Measurements from ENCODE around the gene RERE.
A peak's percentile ranks its signal among the peaks of the same experiment; 100 is the strongest.

The RERE gene

DNA sequence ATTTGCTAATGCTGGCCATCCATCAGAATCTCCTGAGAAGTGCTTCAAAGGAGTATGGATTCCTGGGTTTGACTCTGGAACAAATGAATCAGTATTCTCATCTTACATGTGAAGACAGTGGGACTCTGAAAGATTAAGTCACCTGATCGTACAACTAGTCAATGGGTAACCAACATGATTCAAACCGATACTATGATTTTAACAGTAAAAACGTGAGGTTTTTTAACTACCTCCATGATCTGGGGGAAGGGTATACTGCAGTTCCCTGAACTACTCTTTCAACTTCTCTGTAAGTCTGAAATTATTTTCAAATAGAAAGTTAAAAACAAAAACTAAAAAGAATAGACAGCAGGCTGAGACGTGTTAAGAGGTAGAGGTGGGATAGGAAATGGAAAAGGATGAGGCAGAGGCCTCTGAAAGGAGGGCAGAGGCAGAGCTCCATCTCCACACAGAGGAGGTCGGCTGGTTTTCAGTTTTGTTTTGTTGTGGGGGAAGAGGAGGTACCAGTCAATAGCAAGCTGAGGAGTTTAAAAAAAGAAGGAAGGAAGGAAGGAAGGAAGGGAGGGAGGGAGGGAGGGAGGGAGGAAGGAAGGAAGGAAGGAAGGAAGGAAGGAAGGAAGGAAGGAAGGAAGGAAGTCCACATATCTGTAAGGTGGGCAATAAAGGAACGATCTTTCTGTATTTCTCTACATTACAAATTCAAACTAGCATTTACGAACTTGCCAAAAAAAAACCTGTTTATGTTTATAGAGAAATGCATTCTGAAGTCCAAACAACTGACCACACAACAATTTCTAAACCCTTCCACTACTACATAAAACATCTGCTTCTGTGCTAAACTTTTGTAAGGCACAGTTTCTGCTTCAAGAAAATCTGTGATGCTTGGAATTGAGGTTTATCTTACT, 213.1 kb downstream of the RERE start:
- H3K27ac ChIP-seq: peak overlapping the region; percentile 36; the same call in 1 of the 2 replicates
- TF ChIP-seq, protein P1, sequence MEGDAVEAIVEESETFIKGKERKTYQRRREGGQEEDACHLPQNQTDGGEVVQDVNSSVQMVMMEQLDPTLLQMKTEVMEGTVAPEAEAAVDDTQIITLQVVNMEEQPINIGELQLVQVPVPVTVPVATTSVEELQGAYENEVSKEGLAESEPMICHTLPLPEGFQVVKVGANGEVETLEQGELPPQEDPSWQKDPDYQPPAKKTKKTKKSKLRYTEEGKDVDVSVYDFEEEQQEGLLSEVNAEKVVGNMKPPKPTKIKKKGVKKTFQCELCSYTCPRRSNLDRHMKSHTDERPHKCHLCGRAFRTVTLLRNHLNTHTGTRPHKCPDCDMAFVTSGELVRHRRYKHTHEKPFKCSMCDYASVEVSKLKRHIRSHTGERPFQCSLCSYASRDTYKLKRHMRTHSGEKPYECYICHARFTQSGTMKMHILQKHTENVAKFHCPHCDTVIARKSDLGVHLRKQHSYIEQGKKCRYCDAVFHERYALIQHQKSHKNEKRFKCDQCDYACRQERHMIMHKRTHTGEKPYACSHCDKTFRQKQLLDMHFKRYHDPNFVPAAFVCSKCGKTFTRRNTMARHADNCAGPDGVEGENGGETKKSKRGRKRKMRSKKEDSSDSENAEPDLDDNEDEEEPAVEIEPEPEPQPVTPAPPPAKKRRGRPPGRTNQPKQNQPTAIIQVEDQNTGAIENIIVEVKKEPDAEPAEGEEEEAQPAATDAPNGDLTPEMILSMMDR (conservative IDR thresholded peaks at IDR 0.05): no peak
- TF ChIP-seq ZFX (IDR thresholded peaks at IDR 0.05): no peak

DNA sequence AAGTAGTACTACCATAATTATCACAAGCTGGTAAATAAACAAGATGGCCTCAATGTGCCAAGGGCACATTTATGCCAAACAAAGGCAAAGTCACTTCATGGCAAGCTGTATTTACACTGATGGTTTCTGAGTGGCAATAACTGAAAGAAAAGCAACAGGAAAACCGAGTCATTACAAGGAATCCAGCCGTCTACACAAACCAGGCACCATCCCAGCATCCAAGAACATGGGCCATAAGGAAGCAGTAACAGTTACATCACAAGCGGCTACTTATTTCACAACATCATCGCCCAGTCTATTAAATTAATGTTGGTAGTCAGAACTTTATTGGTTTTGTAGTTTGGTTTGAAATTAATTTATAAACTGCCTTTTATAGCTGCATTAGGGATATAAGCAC, 214.2 kb downstream of the RERE start:
- H3K27ac ChIP-seq: no peak overlapping the region
- TF ChIP-seq, protein P1 (conservative IDR thresholded peaks at IDR 0.05): no peak
- TF ChIP-seq ZFX (IDR thresholded peaks at IDR 0.05): no peak

DNA sequence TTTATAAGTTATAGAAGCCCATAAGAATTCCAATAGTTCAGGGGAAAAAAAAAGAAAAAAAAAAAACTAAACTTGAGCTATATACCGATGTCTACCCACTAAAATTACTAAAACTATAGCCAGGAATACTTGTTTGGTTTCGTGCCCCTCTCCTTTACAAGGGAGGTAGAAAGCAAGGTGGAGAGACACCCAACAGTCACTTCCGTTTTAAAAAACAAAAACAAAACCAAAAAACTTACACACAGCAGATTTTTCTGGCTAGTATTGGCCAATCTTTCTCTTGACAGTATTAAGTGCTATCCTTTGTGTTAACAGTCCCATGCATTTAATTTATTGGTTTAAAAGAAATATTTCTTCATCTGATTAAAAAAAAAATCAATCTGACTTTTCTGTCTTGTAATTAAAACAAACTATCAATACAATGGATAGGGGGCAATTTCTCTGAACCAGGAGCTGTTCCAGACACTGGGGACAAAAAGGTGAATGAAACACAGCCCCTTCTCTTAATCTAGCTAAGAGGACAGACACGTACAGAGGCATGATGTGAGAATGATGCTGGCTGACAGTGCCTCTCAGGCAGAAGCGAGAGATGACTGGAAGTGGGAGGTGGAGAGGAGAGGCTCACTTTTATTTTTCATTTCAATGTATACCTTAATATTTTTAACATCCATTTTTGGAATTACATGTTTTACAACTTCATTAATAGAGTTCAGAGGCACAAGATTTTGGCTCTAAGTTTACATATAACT, 214.8 kb downstream of the RERE start:
- no peak overlapping the region for H3K27ac ChIP-seq
- TF ChIP-seq, protein P1 (conservative IDR thresholded peaks at IDR 0.05): no peak; the same call in 1 of the 2 replicates
- no peak for TF ChIP-seq ZFX (IDR thresholded peaks at IDR 0.05)

DNA sequence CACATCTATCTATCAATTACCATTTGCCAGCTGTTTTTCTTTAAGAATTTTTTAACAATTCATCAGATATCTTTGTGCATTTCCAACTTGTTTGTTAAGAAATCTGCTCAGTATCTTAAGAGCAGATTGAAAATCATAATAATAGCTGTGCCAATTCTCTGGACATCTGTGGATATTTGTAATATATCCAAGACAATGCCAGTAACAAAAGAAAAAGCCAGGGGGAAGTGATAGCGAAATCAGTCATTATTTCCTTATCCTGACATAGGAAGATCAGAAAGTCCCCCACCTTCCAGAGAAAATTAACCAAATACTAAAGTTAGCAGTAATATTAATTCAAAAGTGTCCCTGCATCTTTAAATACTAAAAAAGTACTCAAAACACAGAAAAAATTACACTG, 217.1 kb downstream of the RERE start:
- no peak for TF ChIP-seq ZFX (IDR thresholded peaks at IDR 0.05)
- TF ChIP-seq, protein P1 (conservative IDR thresholded peaks at IDR 0.05): no peak
- H3K27ac ChIP-seq: no peak overlapping the region

DNA sequence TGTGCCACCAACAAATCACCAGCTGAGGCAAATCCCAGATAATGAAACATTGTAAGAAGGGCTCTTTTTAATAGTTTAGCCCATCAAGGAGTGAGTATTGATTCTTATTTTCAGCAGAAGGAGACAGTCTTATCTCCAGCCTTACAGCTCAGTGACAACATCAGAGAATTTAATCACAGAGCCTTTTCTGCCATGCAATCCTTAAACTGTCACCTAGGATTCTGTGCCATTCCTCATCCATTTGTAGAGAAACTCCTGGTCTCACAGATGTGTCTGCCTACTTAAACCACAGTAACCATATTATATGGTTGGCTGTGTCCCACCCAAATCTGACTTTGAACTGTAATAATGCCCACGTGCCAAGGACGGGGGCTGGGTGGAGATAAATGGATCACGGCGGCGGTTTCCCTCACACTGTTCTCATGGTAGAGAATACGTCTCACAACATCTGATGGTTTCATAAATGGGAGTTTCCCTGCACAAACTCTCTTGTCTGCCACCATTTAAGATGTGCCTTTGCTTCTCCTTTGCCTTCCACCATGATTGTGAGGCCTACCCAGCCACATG, 217.7 kb downstream of the RERE start:
- no peak overlapping the region for H3K27ac ChIP-seq
- TF ChIP-seq ZFX (IDR thresholded peaks at IDR 0.05): no peak

DNA sequence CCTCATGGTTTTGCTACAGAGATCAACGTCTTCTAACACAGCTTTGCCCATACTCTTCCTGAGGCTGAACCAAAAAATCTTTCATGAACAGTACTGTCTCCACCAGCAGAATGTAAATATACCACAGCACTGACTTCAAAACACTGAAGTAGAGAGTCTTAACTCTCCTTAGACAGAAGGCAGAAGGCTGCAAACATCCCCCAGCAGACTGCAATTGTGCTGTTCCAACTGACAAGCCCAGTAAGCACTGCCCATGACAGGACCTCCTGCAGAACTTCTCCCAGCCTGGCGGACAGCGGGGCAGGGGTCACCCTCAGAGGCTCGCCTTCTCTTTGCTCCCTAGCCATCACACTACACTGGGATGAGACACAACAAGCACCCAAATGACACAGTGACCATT, 218.7 kb downstream of the RERE start:
- TF ChIP-seq ZFX (IDR thresholded peaks at IDR 0.05): no peak
- TF ChIP-seq, protein P1 (conservative IDR thresholded peaks at IDR 0.05): no peak
- no peak overlapping the region for H3K27ac ChIP-seq

DNA sequence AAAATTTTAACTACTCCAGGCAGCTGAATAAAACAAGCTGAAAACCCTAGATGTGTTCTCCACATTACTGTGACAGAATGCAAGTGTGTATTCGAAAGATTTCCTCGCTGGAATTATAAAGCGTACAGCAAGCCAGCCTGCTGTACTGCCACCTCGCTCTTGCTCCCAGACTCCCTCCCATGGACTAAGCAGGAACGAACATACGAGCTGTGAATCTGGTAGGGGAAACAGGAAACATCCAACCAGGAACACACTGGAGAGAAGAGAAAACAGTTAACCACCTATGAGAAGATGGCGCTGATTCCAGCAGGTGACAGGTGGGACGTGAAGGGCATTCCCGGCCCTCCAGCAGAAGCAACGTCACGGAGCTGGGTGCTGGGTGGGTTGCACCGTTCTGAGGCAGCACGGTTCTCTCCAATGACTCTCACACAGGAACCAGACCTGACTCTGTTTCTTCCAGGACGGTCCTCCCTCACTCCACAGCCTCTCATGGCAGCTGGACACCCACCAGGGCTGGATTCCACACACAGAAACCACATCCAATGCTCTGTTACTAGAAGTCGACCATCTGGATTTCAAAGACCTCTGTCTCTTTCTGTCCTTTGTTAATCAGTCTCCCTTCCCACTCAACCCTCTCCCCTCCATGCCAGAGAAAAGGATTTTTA, 219.2 kb downstream of the RERE start:
- TF ChIP-seq, protein P1 (conservative IDR thresholded peaks at IDR 0.05): peak; percentile 73
- no peak for TF ChIP-seq ZFX (IDR thresholded peaks at IDR 0.05)

More for the DNA sequence above, 219.2 kb downstream of the RERE start:
- H3K27ac ChIP-seq: peak overlapping the region; percentile 25; the same call in 1 of the 2 replicates

Data from C4-2B (cell line).